SK-N-SH treated with all-trans-retinoic acid at 6 μM for 48 hours (cell line): ENCODE data around the gene MCRIP2.

Experiments
- ATAC-seq: fragments of 200-7000 bp; cut with Tn5 transposase; 3 replicates; pipeline ENCODE4 v1.9.1; 2020; ENCODE audit warnings: mild to moderate bottlenecking, moderate library complexity
- ARNTL ChIP-seq: fragments of 450-650 bp; formaldehyde crosslinking; IDR thresholded peaks from 2 replicates; pipeline ENCODE4 v1.5.0; 2020; ENCODE audit warnings: low read depth, mild to moderate bottlenecking, moderate library complexity, borderline replicate concordance
- BACH2 ChIP-seq: fragments of 250-450 bp; sonication (Bioruptor Pico); IDR thresholded peaks from 2 replicates; pipeline ENCODE4 v1.9.0; 2021; ENCODE audit warnings: mild to moderate bottlenecking, borderline replicate concordance
- CREB5 ChIP-seq: fragments of 250-450 bp; sonication (Bioruptor Pico); IDR thresholded peaks from 2 replicates; pipeline ENCODE4 v1.5.1; 2020; ENCODE audit warnings: low read depth, mild to moderate bottlenecking, moderate library complexity
- CSDC2 ChIP-seq: fragments of 250-450 bp; sonication (Bioruptor Pico); IDR thresholded peaks from 2 replicates; pipeline ENCODE4 v1.5.0; 2020; ENCODE audit warnings: mild to moderate bottlenecking, moderate library complexity
- CSRNP3 ChIP-seq: fragments of 250-450 bp; sonication (Bioruptor Pico); IDR thresholded peaks from 2 replicates; pipeline ENCODE4 v1.5.1; 2021; ENCODE audit warnings: mild to moderate bottlenecking, moderate library complexity
- ESRRG ChIP-seq: fragments of 250-450 bp; sonication (Bioruptor Pico); IDR thresholded peaks from 2 replicates; pipeline ENCODE4 v1.6.1; 2021; ENCODE audit warnings: mild to moderate bottlenecking
- ISL1 ChIP-seq: fragments of 250-450 bp; sonication (Bioruptor Pico); IDR thresholded peaks from 2 replicates; pipeline ENCODE4 v2.1.2; 2022; ENCODE audit warnings: mild to moderate bottlenecking, moderate library complexity
- OSR1 ChIP-seq: fragments of 250-450 bp; sonication (Bioruptor Pico); IDR thresholded peaks from 2 replicates; pipeline ENCODE4 v1.8.0; 2022; ENCODE audit warnings: moderate library complexity, mild to moderate bottlenecking, inconsistent platforms
- PPARA ChIP-seq: fragments of 250-450 bp; sonication (Bioruptor Pico); IDR thresholded peaks from 2 replicates; pipeline ENCODE4 v1.5.0; 2020; ENCODE audit warnings: mild to moderate bottlenecking, borderline replicate concordance
- RARB ChIP-seq: fragments of 250-450 bp; sonication (Bioruptor Pico); IDR thresholded peaks from 2 replicates; pipeline ENCODE4 v1.8.0; 2021; ENCODE audit warnings: mild to moderate bottlenecking, moderate library complexity
- SNAI2 ChIP-seq: fragments of 250-450 bp; sonication (Bioruptor Pico); IDR thresholded peaks from 2 replicates; pipeline ENCODE4 v1.5.0; 2020; ENCODE audit warnings: mild to moderate bottlenecking, moderate library complexity
- TCF4 ChIP-seq: fragments of 250-450 bp; sonication (Bioruptor Pico); IDR thresholded peaks from 2 replicates; pipeline ENCODE4 v1.8.0; 2021; ENCODE audit warnings: mild to moderate bottlenecking, moderate library complexity, borderline replicate concordance
- TOX ChIP-seq: fragments of 250-450 bp; sonication (Bioruptor Pico); IDR thresholded peaks from 2 replicates; pipeline ENCODE4 v1.8.0; 2021; ENCODE audit warnings: mild to moderate bottlenecking, moderate library complexity, borderline replicate concordance
- ZC3H10 ChIP-seq: fragments of 250-450 bp; sonication (Bioruptor Pico); IDR thresholded peaks from 2 replicates; pipeline ENCODE4 v1.5.1; 2021; ENCODE audit warnings: mild to moderate bottlenecking, moderate library complexity
- ZFP3 ChIP-seq: fragments of 250-450 bp; sonication (Bioruptor Pico); IDR thresholded peaks from 2 replicates; pipeline ENCODE4 v1.5.0; 2020; ENCODE audit warnings: mild to moderate bottlenecking, moderate library complexity
- ZFP30 ChIP-seq: fragments of 450-650 bp; formaldehyde crosslinking; IDR thresholded peaks from 2 replicates; pipeline ENCODE4 v1.5.0; 2022; ENCODE audit warnings: mild to moderate bottlenecking, moderate library complexity
- ZNF565 ChIP-seq: fragments of 450-650 bp; formaldehyde crosslinking; conservative IDR thresholded peaks from 2 replicates; pipeline ENCODE4 v1.5.0; 2020; ENCODE audit warnings: low read depth, mild to moderate bottlenecking, moderate library complexity
- ZNF8 ChIP-seq: fragments of 450-650 bp; formaldehyde crosslinking; IDR thresholded peaks from 2 replicates; pipeline ENCODE4 v1.5.0; 2020; ENCODE audit warnings: mild to moderate bottlenecking, moderate library complexity
- TF ChIP-seq, protein P1 (sequence below): fragments of 250-450 bp; sonication (Bioruptor Pico); IDR thresholded peaks from 2 replicates; pipeline ENCODE4 v1.8.0; 2021; ENCODE audit warnings: low read depth, mild to moderate bottlenecking, moderate library complexity, borderline replicate concordance
- TF ChIP-seq, protein P2 (sequence below): fragments of 250-450 bp; sonication (Bioruptor Pico); IDR thresholded peaks from 2 replicates; pipeline ENCODE4 v1.8.0; 2020; ENCODE audit warnings: mild to moderate bottlenecking, moderate library complexity, borderline replicate concordance
- TF ChIP-seq, protein P3 (sequence below): fragments of 250-450 bp; sonication (Bioruptor Pico); IDR thresholded peaks from 2 replicates; pipeline ENCODE4 v1.5.0; 2020; ENCODE audit warnings: mild to moderate bottlenecking, moderate library complexity

Gene MCRIP2

GRCh38 chr16:671353-672131 lies 29.9 kb downstream of the MCRIP2 start:
- no peak for ATAC-seq
- TF ChIP-seq SNAI2 (CRISPR knock-in tag) = no peak
- no peak for TF ChIP-seq ESRRG (CRISPR knock-in tag)
- TF ChIP-seq ZNF8 (CRISPR knock-in tag) = no peak
- TF ChIP-seq CSRNP3 (CRISPR knock-in tag) = no peak
- TF ChIP-seq, protein P1, sequence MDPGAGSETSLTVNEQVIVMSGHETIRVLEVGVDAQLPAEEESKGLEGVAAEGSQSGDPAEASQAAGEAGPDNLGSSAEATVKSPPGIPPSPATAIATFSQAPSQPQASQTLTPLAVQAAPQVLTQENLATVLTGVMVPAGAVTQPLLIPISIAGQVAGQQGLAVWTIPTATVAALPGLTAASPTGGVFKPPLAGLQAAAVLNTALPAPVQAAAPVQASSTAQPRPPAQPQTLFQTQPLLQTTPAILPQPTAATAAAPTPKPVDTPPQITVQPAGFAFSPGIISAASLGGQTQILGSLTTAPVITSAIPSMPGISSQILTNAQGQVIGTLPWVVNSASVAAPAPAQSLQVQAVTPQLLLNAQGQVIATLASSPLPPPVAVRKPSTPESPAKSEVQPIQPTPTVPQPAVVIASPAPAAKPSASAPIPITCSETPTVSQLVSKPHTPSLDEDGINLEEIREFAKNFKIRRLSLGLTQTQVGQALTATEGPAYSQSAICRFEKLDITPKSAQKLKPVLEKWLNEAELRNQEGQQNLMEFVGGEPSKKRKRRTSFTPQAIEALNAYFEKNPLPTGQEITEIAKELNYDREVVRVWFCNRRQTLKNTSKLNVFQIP (CRISPR knock-in tag) = no peak
- no peak for TF ChIP-seq ZFP30 (CRISPR knock-in tag)
- TF ChIP-seq, protein P2, sequence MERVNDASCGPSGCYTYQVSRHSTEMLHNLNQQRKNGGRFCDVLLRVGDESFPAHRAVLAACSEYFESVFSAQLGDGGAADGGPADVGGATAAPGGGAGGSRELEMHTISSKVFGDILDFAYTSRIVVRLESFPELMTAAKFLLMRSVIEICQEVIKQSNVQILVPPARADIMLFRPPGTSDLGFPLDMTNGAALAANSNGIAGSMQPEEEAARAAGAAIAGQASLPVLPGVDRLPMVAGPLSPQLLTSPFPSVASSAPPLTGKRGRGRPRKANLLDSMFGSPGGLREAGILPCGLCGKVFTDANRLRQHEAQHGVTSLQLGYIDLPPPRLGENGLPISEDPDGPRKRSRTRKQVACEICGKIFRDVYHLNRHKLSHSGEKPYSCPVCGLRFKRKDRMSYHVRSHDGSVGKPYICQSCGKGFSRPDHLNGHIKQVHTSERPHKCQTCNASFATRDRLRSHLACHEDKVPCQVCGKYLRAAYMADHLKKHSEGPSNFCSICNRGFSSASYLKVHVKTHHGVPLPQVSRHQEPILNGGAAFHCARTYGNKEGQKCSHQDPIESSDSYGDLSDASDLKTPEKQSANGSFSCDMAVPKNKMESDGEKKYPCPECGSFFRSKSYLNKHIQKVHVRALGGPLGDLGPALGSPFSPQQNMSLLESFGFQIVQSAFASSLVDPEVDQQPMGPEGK = no peak
- no peak for TF ChIP-seq ISL1 (CRISPR knock-in tag)
- no peak for TF ChIP-seq ARNTL (CRISPR knock-in tag)
- TF ChIP-seq, all 23 proteins: peak for 0

DNA sequence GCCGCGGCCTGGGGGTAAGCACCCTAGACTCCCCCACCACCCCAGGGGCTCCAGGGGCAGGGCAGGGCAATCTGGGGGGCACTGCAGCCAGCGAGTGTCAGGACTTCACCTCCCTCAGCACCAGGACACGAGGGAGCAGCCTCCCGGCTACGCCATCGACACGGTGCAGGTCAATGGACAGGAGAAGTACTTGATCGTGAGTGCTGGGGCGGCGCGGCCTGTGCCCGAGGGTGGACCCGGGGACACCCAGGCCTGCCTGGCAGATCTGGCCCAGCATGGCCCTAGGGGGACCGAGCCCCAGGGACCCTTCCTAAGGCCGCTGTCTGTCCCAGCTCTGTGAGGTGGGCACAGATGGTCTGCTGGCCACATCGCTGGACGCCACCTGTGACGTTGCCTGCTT lies 30.7 kb downstream of the MCRIP2 start:
- ATAC-seq = no peak
- no peak for TF ChIP-seq SNAI2 (CRISPR knock-in tag)
- no peak for TF ChIP-seq TCF4
- TF ChIP-seq ISL1 (CRISPR knock-in tag) = no peak
- TF ChIP-seq ZFP3 (CRISPR knock-in tag) = no peak
- no peak for TF ChIP-seq PPARA
- TF ChIP-seq, all 23 proteins: peak for 0

GRCh38 chr16:672851-673250 lies 31.2 kb downstream of the MCRIP2 start:
- ATAC-seq = no peak
- TF ChIP-seq ISL1 (CRISPR knock-in tag) = no peak
- TF ChIP-seq ARNTL (CRISPR knock-in tag) = no peak
- TF ChIP-seq, protein P3, sequence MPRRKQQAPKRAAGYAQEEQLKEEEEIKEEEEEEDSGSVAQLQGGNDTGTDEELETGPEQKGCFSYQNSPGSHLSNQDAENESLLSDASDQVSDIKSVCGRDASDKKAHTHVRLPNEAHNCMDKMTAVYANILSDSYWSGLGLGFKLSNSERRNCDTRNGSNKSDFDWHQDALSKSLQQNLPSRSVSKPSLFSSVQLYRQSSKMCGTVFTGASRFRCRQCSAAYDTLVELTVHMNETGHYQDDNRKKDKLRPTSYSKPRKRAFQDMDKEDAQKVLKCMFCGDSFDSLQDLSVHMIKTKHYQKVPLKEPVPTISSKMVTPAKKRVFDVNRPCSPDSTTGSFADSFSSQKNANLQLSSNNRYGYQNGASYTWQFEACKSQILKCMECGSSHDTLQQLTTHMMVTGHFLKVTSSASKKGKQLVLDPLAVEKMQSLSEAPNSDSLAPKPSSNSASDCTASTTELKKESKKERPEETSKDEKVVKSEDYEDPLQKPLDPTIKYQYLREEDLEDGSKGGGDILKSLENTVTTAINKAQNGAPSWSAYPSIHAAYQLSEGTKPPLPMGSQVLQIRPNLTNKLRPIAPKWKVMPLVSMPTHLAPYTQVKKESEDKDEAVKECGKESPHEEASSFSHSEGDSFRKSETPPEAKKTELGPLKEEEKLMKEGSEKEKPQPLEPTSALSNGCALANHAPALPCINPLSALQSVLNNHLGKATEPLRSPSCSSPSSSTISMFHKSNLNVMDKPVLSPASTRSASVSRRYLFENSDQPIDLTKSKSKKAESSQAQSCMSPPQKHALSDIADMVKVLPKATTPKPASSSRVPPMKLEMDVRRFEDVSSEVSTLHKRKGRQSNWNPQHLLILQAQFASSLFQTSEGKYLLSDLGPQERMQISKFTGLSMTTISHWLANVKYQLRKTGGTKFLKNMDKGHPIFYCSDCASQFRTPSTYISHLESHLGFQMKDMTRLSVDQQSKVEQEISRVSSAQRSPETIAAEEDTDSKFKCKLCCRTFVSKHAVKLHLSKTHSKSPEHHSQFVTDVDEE (CRISPR knock-in tag) = no peak
- no peak for TF ChIP-seq CSDC2 (CRISPR knock-in tag)
- TF ChIP-seq ZNF565 = no peak
- no peak for TF ChIP-seq BACH2 (CRISPR knock-in tag)
- no peak for TF ChIP-seq RARB (CRISPR knock-in tag)
- TF ChIP-seq, all 23 proteins: peak for 0

DNA sequence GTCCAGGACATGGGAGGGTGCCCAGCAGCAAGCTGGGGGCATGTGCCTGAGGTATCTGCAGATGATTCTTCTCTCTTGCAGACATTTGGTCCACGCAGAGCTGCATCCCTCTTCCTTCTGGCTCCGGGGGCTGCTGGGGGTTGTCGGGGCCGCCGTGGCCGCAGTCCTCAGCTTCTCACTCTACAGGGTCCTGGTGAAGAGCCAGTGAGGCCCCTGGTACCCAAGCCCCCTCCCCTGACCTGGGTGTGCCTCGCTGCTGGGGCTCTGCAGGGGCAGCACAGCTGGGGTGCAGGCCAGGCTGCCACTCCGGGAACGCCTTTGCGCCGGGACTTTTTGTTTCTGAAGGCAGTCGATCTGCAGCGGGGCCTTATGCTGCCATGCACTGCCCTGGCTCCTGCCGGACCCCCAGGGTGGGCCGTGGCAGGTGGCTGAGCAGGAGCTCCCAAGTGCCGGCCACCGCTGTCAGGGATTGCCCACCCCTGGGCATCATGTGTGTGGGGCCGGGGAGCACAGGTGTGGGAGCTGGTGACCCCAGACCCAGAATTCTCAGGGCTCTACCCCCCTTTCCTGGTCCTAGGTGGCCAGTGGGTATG lies 31.9 kb downstream of the MCRIP2 start:
- no peak for TF ChIP-seq SNAI2 (CRISPR knock-in tag)
- TF ChIP-seq BACH2 (CRISPR knock-in tag) = no peak
- no peak for TF ChIP-seq ARNTL (CRISPR knock-in tag)
- TF ChIP-seq ZFP30 (CRISPR knock-in tag) = no peak
- TF ChIP-seq CREB5 (CRISPR knock-in tag) = no peak
- no peak for TF ChIP-seq ZNF565
- no peak for TF ChIP-seq PPARA
- no peak for TF ChIP-seq OSR1 (CRISPR knock-in tag)
- TF ChIP-seq ISL1 (CRISPR knock-in tag) = no peak
- TF ChIP-seq ZC3H10 (CRISPR knock-in tag) = no peak
- TF ChIP-seq, protein P3 (CRISPR knock-in tag) = no peak
- TF ChIP-seq TOX (CRISPR knock-in tag) = no peak

More for the DNA sequence above, 31.9 kb downstream of the MCRIP2 start:
- ATAC-seq = no peak
